HG03103 (cell line): ENCODE measurements around the gene ZNF600.
A peak's percentile ranks its signal among the peaks of the same experiment; 100 is the strongest.
"Not testable (repeated sequence)": the region's sequence is repeated elsewhere in the genome, so short reads cannot be mapped to it uniquely, and the experiment has no call there.

Experiments used
- ATAC-seq: cut with Tn5 transposase; IDR thresholded peaks from one replicate; pipeline ENCODE4 v1.9.1; 2021; ENCODE audit warnings: low read depth; ENCODE audit not compliant: unreplicated experiment

ZNF600 gene

GRCh38 chr19:52786464-52787354 lies at the start of gene ZNF600:
TSS of gene ZNF600 (minus strand) at chr19:52786791. CDS start at chr19:52778888, 7,903 bp downstream.
- ATAC-seq: peak; percentile 97

DNA sequence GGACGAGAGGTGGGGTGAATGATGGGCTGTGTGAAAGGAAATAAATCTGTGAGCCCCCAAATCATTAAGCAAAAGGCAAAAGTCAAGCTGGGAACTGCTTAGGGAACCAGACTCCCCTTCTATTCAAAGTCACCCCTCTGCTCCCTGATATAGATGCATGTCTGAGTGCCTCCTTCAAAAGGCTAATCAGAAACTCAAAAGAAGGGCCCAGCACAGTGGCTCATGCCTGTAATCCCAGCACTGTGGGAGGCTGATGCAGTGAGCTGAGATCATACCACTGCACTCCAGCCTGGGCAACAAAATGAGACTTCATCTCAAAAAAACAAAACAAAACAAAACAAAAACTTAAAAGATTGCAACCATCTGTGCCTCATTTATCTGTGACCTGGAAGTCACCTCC lies 47.7 kb upstream of the ZNF600 start:
- ATAC-seq: not testable (repeated sequence)

- ATAC-seq: not testable (repeated sequence)
These were observed 47.0 kb upstream of the ZNF600 start for GRCh38 chr19:52833541-52833940.

DNA sequence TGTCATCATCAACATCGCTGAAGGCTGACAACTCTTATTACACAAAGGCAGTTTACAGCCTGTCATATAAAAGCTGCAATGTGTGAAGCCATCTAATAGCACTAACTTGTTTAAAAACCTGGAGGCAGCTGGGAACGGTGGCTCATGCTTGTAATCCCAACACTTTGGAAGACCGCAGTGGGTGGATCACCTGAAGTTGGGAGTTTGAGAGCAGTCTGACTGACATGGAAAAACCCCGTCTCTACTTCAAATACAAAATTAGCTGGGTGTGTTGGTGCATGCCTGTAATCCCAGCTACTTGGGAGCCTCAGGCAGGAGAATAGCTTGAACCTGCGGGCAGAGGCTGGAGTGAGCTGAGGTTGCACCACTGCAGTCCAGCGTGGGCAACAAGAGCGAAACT lies 43.3 kb upstream of the ZNF600 start:
- not testable (repeated sequence) for ATAC-seq

- ATAC-seq: no peak
These were observed 39.2 kb upstream of the ZNF600 start for GRCh38 chr19:52825765-52826164.

- ATAC-seq: no peak
These were observed 37.1 kb upstream of the ZNF600 start for GRCh38 chr19:52823676-52824075.

- peak; percentile 97 for ATAC-seq
These were observed 34.8 kb upstream of the ZNF600 start, which contains the start of gene ZNF28 for GRCh38 chr19:52821204-52821960. TSS of gene ZNF28 (minus strand) at chr19:52821633. CDS start at chr19:52817958, 3,675 bp downstream.

GRCh38 chr19:52820472-52821203 lies 34.0 kb upstream of the ZNF600 start:
- peak; percentile 19 for ATAC-seq

DNA sequence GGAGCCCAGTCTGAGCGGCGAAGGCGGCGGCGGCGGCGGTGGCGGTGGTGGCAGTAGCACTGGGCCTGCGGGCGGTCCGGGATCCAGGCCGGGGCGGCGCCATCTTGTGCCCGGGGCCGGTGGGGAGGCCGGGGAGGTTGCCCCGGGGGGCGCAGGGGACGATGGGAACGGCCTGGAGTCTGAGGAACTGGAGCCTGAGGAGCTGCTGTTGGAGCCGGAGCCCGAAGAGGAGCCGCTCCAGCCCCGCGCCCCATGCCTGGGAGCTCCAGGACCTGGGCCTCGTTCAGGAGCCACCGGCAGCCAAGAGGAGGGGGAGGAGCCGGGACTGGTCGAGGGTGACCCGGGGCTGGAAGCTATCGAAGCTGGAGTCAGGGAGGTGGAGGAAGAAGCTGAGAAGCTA lies 23.2 kb upstream of the ZNF600 start:
- ATAC-seq: no peak

- ATAC-seq: not testable (repeated sequence)
These were observed 13.5 kb upstream of the ZNF600 start for GRCh38 chr19:52799950-52800640.

DNA sequence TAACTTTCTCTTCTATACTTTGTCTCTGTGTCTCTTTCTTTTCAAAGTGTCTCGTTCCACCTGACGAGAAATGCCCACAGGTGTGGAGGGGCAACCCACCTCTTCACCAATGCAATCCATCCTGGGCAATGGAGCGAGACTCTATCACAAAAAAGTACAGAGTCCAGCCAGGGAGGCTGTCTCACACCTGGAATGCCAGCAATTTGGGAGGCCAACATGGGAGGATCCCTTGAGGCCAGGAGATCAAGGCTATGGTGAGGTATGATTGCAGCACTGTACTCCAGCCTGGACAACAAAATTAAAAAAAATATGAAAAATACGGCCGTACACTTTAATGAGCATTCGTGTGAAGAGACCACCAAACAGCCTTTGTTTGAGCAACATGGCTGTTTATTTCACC lies 2.8 kb upstream of the ZNF600 start:
- ATAC-seq: no peak

DNA sequence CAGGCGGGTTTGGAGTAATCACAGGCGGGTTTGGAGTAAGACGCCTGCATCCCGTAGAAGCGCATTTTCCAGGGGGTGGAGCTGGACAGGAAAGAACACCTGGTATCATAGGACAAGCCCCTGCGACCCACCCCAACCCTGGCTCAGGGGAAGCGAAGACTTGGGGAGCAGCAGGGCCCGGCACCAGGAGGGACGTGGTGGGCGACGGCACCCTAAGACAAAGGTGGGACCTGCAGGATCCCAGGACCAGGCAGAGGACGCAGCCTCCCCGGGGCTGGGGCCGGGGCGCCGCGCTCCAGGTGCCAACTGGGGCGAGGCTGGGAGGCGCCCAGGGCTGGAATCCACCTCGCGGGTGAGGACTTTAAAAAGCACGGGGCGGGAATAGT lies 520 bp downstream of the ZNF600 start:
- ATAC-seq: peak; percentile 22

DNA sequence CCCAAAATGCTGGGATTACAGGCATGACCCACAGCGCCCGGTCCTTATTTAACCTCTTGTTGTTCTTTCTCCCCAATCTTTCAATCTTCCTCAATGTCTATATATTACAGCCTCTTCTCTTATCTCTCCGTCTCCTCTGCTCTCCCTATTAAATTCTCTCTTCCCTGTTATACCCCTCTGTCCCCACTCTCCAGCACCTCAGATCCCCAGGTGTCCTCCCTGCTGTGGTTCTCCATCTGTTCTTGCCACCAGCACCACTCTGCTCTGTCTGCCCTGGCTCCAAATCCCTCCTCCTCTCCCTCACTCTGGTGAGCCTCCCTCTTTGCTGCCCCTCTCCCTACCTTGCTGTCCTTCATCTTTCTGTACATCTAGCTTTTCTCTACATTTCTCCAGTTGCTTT lies 1.1 kb downstream of the ZNF600 start:
- ATAC-seq: no peak

GRCh38 chr19:52782864-52783263 lies 3.7 kb downstream of the ZNF600 start:
- ATAC-seq: not testable (repeated sequence)

- ATAC-seq: no peak
These were observed 7.8 kb downstream of the ZNF600 start for GRCh38 chr19:52778811-52779210.

DNA sequence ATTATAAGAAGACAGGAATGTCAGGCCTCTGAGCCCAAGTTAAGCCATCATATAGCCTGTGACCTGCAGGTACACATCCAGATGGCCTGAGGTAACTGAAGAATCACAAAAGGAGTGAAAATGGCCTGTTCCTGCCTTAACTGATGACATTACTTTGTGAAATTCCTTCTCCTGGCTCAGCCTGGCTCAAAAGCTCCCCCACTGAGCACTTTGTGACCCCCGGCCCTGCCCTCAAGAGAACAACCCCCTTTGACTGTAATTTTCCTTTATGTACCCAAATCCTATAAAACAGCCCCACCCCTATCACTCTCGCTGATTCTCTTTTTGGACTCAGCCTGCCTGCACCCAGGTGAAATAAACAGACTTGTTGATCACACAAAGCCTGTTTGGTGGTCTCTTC lies 30.1 kb downstream of the ZNF600 start:
- ATAC-seq: not testable (repeated sequence)

DNA sequence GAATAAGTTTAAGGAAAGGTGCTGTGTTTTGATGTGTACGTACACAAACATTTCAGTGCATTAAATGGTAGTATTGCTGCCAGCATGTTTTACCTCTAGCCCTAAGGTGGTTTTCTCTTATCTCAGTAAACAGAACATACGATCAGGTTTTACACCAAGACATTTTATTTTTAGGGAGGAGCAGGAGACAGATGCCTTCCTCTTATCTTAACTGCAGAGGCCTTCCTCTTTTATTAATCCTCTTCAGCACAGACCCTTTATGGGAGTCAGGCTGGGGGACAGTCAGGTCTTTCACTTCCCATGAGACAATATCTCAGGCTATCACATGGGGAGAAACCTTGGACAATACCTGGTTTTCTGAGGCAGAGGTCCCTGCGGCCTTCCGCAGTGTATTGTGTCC lies 36.8 kb downstream of the ZNF600 start:
- ATAC-seq: no peak

- ATAC-seq: no peak
These were observed 38.1 kb downstream of the ZNF600 start for GRCh38 chr19:52748336-52748950.

GRCh38 chr19:52745919-52746318 lies 40.7 kb downstream of the ZNF600 start:
- not testable (repeated sequence) for ATAC-seq

DNA sequence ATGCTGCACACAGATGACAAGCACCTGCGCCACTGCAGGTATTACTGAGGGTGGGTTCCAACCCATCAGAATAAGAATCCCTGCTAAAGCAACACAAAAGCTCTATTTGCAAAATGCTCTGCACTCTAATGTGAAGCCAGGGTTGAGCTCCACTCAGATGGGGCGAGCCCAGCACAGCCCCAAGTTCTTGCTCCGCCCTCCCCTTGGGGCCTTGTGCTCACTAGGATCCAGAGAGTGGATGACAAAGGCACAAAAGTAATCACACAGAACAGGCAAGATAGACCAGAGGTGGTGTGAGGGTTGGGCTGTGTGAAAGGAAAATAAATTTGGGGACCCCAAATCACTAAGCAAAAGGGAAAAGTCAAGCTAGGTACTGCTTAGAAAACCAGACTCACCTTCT lies 43.5 kb downstream of the ZNF600 start:
- no peak for ATAC-seq
